Calu3 (cell line): ENCODE results near the gene CLCN7. TPM values are rescaled to one million over a fixed set of nuclear protein-coding genes. Genes with fewer than 3 reads are reported as not detected.

ENCODE experiments used
- BruUV-seq: library from RNA; stranded (reverse); fragments of 400-500 nt; replicated peaks from 2 replicates; lab custom pipeline; 2021; lab: Mats Ljungman, UMichigan
- CTCF ChIA-PET: fragments of 300-600 bp; sonication (Branson Sonifier 250); formaldehyde crosslinking; loops from one replicate; lab custom pipeline; 2022; ENCODE audit warnings: antibody characterized with exemption; lab: Charles Lee
- DNase-seq: peaks from one replicate; pipeline ENCODE4 v3.0.0; 2022
- H3K27ac Mint-ChIP-seq: one replicate; pipeline ENCODE4 v1.8.0; 2022; ENCODE audit warnings: mixed read lengths; ENCODE audit not compliant: unreplicated experiment
- H3K27me3 Mint-ChIP-seq: one replicate; pipeline ENCODE4 v1.8.0; 2022; ENCODE audit warnings: mixed read lengths; ENCODE audit not compliant: unreplicated experiment
- H3K36me3 Mint-ChIP-seq: one replicate; pipeline ENCODE4 v1.8.0; 2022; ENCODE audit warnings: mild to moderate bottlenecking, moderate library complexity, mixed read lengths; ENCODE audit not compliant: insufficient read depth, unreplicated experiment
- H3K4me1 Mint-ChIP-seq: one replicate; pipeline ENCODE4 v1.8.0; 2022; ENCODE audit warnings: mild to moderate bottlenecking, low read depth, mixed read lengths; ENCODE audit not compliant: unreplicated experiment
- H3K4me3 Mint-ChIP-seq: one replicate; pipeline ENCODE4 v1.8.0; 2022; ENCODE audit warnings: mild to moderate bottlenecking, low read depth, moderate library complexity, mixed read lengths; ENCODE audit not compliant: unreplicated experiment
- H3K9me3 Mint-ChIP-seq: one replicate; pipeline ENCODE4 v1.8.0; 2022; ENCODE audit warnings: low read depth, mixed read lengths; ENCODE audit not compliant: unreplicated experiment
- CTCF ChIP-seq: fragments of 200-600 bp; IDR thresholded peaks from one replicate; pipeline ENCODE4 v1.8.0; 2022; ENCODE audit warnings: antibody characterized with exemption; ENCODE audit not compliant: unreplicated experiment
- intact Hi-C: fragments of 100-400 bp; cut with micrococcal nuclease; formaldehyde crosslinking; loops from one replicate; pipeline ENCODE4 v1.10.0; 2022; ENCODE audit not compliant: unreplicated experiment
- total RNA-seq: library from RNA; stranded (reverse); gene quantifications from 2 replicates; pipeline ENCODE4 v1.2.3, GENCODE V29; 2022

CLCN7 gene
- total RNA-seq, 1 experiment from 2014 or later, result 117 TPM

DNA sequence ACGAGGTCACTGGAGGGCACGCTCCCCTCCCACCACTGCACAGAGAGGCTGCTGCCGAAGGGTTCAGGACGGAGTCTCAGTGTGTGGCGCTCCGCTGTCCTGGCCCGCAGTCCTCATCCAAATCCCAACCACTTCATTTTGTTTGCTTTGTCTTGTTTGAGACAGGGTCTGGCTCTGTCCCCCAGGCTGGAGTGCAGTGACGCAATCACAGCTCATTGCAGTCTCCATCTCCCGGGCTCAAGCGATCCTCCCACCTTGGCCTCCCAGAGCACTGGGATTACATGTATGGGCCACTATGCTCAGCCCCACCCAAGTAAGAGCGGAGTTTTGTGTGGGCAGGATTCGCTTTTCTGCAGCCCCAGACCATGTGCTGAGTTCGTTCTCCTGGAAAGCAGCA lies 73.1 kb downstream of the CLCN7 start:
- no peak overlapping the region for H3K27ac Mint-ChIP-seq
- H3K36me3 Mint-ChIP-seq, result peaks cover 16% of the 10 kb centered on the region
- H3K4me3 Mint-ChIP-seq, result no peak overlapping the region
- no peak for DNase-seq
- CTCF ChIA-PET, result no interaction called here
- no peaks in the 10 kb centered on the region for H3K27me3 Mint-ChIP-seq
- no TSS peak for BruUV-seq
- no peak for TF ChIP-seq CTCF
- intact Hi-C loops, result no loop called here
- H3K4me1 Mint-ChIP-seq, result no peaks in the 10 kb centered on the region
- H3K9me3 Mint-ChIP-seq, result no peaks in the 10 kb centered on the region

GRCh38 chr16:1401061-1401757 lies 73.6 kb downstream of the CLCN7 start:
- H3K36me3 Mint-ChIP-seq, result peaks cover 15% of the 10 kb centered on the region
- H3K27ac Mint-ChIP-seq, result no peak overlapping the region
- DNase-seq, result no peak
- TF ChIP-seq CTCF, result no peak
- no peaks in the 10 kb centered on the region for H3K4me1 Mint-ChIP-seq
- intact Hi-C loops, result no loop called here
- H3K27me3 Mint-ChIP-seq, result no peaks in the 10 kb centered on the region
- H3K4me3 Mint-ChIP-seq, result no peak overlapping the region
- no TSS peak for BruUV-seq
- no peaks in the 10 kb centered on the region for H3K9me3 Mint-ChIP-seq
- CTCF ChIA-PET, result no interaction called here

DNA sequence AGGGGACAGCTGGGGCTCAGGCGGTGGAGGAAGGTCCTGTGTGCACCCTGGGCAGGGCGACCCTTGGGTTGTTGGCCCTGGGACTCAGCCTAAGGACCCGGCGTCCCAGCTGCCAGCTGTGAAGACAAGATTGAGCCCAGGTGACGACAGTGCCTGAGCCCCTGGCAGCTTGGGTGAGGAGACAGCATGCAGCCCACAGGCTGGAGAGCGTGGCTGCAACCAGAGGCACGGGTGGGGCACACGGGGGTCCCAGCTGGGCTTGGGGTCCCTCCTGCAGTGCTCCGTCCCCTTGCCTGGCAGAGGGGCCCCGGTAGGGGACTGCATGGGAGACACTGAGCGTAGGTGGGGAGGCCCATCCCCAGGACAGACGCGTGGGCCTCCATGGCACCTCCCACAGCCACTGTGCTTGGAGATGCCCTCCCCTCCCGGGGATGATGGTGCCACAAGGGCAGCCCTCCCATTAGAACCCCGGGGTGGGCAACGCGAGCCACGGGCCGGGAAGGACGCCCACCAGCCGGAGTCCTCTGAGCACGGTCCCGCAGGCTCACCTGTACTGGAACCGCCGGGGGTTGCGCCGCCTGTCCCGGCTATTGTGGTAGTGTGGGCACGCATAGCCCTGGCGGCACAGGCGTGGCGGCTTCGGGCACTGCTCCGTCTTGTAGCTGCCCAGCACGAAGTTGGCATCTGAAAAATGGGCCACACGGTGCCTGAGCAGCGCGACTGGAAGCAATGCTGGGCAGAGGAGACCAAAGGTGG lies 75.8 kb downstream of the CLCN7 start:
- DNase-seq, result no peak
- BruUV-seq, result no TSS peak
- Mint-ChIP-seq H3K27ac (no peak overlapping the region), H3K4me3 (no peak overlapping the region), H3K9me3 (no peaks in the 10 kb centered on the region), H3K4me1 (no peaks in the 10 kb centered on the region), H3K36me3 (peaks cover 20% of the 10 kb centered on the region), H3K27me3 (no peaks in the 10 kb centered on the region)
- CTCF ChIA-PET, result no interaction called here
- no peak for TF ChIP-seq CTCF
- intact Hi-C loops, result no loop called here

DNA sequence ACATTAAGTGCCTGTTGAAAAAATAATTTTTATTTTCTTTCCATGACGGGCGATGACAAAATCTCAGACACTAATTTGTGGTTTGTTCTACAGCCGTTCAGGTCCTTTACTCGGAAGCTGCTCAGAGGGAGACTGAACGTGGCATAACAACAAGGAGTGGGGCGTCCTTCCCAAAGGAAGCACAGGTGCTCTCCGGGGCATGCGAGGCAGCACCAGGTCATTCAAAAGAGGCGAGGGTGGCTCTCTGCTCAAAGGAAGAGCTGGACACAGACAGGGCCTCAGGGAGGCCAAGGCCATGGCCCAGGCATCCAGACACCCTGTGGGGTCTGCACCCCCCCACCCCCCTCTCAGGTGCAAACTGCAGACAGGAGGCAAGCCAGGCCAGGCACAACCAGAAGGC lies 76.5 kb downstream of the CLCN7 start:
- Mint-ChIP-seq H3K4me3 (no peak overlapping the region), H3K4me1 (no peaks in the 10 kb centered on the region), H3K27me3 (no peaks in the 10 kb centered on the region), H3K36me3 (peaks cover 20% of the 10 kb centered on the region), H3K27ac (no peak overlapping the region), H3K9me3 (no peaks in the 10 kb centered on the region)
- TF ChIP-seq CTCF, result no peak
- no TSS peak for BruUV-seq
- DNase-seq, result no peak
- intact Hi-C loops, result no loop called here
- CTCF ChIA-PET, result no interaction called here
